Myocyte (in vitro differentiated cells): ENCODE measurements around the gene NFE2L3. TPM values are rescaled to one million over a fixed set of nuclear protein-coding genes. Genes with fewer than 3 reads are reported as not detected.
"Not testable (repeated sequence)": the region's sequence is repeated elsewhere in the genome, so short reads cannot be mapped to it uniquely, and the experiment has no call there.

Source experiments
- DNase-seq: peaks from one replicate; pipeline ENCODE4 v3.0.0-alpha.2; 2012; ENCODE audit warnings: low read depth
- total RNA-seq: library from RNA; depleted of rRNA; stranded (reverse); fragments of >200 nt; gene quantifications from 2 replicates; pipeline ENCODE4 v1.2.3, GENCODE V29; 2014

Gene NFE2L3
- total RNA-seq, 1 donor from 2014 or later = 0.88 TPM

DNA sequence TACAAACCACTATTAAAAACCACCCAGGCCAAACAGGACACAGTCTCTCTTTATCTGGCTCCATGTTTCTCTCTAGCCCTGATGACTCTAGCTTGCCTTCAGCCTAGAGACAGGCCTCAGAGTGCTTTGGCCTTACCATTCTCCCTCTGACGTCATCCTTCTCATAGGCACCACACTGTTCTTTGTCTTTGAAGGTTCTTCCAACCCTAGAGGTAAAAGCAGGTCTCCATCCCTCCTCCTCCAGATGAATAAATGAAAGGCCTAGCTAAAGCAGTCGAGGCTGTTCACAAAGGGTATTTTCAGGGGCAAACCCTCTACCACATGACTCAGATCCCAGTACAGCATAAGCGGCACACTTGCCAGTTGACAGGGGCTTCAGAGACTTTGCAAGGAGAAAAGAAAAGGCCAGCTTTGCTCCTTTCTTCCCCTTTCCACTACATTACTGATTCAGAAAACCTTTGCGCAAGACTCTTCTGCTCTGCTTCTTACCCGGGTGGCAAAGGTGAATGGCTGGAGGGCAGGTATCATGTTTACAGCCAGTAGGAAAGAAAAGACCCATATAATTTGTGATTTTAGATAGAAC, 14.8 kb downstream of the NFE2L3 start:
- DNase-seq = no peak

- no peak for DNase-seq
Measured at GRCh38 chr7:26167303-26167934, 15.4 kb downstream of the NFE2L3 start.

DNA sequence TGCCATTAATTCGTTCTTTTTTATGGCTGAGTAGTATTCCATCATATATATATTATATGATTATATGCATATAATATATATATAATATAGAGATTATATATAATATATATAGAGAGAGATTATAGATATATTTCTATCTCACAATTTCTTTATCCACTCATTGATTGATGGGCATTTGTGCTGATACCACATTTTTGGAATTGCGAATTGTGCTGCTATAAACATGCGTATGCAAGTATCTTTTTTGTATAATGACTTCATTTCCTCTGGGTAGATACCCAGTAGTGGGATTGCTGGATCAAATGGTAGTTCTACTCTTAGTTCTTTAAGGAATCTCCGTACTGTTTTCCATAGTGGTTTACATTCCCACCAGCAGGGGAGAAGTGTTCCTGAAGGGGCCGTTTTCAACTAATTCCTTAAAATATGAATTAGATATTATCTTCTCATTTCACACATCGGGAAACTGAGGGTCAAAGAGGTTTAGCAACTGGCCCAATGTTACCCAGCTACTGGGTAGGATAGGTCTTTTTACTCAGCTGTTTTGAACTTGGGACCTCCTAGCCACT, 16.5 kb downstream of the NFE2L3 start:
- no peak for DNase-seq

DNA sequence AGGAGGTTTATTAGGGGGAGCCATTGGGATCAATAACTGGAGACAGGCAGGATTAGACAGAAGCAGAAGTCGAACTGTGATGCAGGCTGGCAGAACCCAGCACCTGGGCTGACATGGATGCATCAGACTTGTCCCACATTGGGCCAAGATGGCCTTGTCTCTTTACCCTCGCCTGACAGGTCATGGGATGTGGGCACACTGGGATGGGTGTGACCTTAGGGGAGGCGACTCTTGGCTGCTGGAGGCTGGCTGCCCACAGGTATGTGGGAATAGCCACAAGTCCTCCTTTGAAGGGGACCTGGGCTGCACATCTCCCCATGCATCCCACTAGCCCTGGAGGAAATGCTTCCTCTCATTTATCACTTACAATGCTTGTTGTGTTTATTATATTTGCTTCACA, 17.3 kb downstream of the NFE2L3 start:
- no peak for DNase-seq

GRCh38 chr7:26170663-26171062, 18.7 kb downstream of the NFE2L3 start:
- no peak for DNase-seq

GRCh38 chr7:26171601-26172000, 19.6 kb downstream of the NFE2L3 start:
- DNase-seq = no peak

DNA sequence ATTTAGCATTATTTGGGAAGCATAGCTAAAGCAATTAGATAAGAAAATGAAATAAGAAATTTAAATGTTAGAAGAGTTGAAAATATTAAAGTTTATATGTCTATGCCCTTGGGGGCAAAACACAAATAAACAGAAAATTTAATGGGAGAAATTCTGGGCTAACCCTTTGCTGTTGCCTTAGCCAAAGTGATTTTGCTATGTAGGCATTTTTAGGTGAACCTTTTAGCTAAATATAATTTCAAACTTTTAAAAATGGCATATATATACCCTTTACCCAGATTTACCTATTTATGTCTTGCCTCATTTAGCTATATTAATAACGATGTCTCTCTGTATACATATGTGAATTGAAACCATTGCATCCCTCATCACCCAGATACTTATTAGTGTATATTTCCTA, 20.1 kb downstream of the NFE2L3 start:
- no peak for DNase-seq

DNA sequence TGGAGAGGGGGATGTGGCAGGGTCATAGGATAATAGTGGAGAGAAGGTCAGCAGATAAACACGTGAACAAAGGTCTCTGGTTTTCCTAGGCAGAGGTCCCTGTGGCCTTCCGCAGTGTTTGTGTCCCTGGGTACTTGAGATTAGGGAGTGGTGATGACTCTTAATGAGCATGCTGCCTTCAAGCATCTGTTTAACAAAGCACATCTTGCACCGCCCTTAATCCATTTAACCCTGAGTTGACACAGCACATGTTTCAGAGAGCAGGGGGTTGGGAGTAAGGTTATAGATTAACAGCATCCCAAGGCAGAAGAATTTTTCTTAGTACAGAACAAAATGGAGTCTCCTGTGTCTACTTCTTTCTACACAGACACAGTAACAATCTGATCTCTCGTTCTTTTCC, 23.9 kb downstream of the NFE2L3 start:
- DNase-seq = not testable (repeated sequence)

GRCh38 chr7:26176696-26177095, 24.7 kb downstream of the NFE2L3 start:
- not testable (repeated sequence) for DNase-seq

DNA sequence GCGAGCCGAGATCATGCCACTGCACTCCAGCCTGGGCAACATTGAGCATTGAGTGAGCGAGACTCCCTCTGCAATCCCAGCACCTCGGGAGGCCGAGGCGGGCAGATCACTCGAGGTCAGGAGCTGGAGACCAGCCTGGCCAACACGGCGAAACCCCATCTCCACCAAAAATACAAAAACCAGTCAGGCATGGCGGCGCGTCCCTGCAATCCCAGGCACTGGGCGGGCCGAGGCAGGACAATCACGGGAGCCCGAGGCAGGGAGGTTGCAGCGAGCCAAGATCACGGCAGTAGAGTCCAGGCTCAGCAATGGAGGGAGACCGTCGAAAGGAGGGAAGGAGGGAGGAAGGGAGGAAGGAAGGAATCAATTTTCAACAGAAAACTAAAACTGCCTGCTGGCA, 25.3 kb downstream of the NFE2L3 start:
- DNase-seq = not testable (repeated sequence)

DNA sequence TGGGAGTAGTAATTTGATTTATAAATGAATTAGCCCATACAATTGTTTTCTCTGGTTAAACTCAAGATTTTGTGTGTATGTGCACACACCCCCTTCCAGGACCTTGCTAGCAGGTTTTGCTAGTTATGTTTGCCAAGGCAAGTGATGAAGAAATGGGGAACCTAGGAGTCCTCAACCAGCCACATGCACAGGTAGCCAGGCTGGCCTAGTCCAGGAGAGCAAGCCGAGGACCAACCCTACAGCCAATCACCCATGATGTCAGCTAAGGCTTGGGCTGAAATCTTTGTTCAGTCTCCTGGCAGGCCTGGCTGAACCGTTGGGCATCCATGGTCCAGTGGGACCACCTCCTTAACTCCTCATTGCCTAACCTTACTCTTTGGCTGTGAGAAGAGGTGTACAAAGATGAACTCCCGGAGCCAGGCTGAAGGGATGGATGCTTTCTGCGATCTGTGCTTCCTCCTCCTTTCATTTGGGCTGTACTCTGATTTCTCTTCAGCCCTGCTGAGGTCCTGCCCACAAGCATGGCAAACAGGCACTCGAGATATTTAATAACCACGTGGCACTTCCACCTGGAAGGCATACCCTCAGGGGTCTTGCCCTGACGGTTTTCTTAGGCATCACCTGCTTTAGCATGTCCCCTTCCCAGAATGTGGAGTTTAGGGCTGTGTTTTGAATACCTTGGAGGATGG, 26.4 kb downstream of the NFE2L3 start:
- no peak for DNase-seq

DNA sequence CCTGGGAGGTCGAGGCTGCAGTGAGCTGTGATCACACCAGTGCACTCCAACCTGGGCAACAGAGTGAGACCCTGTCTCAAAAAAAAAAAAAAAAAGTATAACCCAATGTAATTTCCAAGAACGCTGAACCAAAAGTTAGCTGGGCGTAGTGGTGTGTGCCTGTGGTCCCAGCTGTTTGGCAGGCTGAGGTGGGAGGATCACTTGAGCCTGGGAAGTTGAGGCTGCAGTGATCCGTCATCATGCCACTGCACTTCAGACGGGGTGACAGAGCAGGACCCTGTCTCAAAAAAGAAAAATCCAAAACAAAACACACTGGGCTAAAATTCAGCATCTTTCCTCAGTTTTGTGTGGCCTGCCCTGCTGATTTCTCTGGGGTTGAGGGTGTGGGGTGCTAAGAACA, 27.4 kb downstream of the NFE2L3 start:
- no peak for DNase-seq

DNA sequence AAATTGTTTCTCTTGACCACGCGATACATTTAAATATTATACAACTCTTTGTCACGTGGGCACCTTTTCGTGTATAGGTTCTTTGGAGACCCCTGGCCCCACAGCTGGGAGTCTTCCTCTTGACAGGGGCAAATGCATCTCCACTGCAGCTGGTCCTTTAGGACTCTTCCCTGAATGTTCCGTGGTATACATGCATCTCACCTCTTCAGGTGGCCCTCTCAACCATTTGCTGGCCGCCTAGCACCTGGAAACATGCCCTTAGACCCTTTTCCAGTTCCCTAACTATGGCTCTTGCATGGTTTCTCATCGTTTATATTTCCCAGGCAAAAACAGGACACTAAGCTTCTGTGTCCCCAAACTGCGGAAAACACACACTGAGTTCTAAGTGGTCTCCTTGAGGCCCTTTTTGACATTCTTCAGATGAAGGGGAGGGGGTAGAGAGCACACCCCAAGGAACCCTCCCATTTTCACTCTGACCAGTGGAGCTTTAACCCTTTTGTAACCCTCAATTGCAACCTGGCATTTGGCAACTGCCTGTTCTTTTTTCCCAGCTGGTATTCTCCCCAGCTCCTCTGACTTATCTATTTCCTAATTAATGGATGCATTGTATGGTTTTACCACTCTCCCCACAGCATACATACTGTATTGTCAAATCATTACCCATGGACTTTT, 28.0 kb downstream of the NFE2L3 start:
- DNase-seq = no peak

DNA sequence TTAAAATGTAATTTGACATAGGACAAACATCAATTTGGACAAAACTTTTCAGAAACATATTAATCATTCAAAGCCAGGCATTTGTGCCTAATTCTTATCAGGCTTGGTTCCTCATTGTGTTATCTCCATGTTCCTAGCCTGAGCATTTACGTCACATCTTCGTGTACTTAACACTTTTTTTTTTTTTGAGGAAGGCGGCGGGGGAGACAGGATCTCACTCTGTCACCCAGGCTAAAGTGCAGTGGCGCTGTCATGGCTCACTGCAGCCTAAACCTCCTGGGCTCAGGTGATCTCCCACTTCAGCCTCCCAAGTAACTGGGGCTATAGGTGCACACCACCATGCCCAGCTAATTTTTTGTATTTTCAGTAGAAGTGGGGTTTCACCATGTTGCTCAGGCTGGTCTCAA, 28.8 kb downstream of the NFE2L3 start:
- no peak for DNase-seq

GRCh38 chr7:26181474-26182227, 29.7 kb downstream of the NFE2L3 start:
- no peak for DNase-seq

DNA sequence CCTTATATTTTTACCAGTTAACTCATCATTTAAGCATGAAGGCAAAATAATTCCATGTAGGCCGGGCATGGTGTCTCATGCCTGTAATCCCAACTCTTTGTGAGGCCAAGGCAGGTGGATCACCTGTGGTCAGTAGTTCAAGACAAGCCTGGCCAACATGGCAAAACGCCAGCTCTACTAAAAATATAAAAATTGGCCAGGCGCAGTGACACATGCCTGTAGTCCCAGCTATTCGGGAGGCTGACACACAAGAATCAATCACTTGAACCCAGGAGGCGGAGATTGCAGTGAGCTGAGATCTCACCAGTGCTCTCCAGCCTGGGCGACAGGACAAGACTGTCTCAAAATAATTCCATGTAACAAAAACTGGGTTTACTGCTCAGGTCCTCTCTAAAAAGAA, 30.3 kb downstream of the NFE2L3 start:
- peak; percentile 56 for DNase-seq

- DNase-seq = no peak
Measured at GRCh38 chr7:26182706-26183105, 30.7 kb downstream of the NFE2L3 start.

DNA sequence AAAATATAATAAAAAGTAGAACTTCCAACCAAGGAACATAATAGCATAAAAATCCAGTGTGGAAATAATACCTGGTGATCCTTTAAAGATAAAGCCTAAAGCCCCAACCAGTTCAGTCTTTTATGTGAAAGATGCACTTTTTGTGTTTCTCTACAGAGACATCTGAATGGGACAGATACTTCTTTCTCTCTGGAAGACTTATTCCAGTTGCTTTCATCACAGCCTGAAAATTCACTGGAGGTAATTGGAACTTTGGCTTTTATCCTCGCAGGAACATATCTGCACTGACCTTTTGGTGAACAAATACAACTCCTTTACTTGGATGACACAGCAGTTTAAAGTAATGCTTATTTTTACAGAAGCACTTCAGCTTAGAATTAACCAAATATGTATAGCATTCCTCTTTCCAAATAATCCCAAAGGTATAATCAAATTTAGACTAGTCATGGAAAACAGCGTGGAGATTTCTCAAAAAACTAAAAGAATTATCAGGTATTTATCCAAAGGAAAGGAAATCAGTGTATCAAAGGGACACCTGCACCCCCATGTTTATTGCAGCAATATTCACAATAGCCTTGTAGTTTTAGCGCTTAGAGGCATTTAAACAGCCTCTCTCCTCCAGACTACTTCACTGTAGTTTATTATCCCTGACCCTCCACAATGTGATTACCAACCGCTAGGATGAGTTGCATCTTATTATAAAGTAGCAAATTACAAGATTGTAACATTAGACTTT, 31.7 kb downstream of the NFE2L3 start:
- DNase-seq = no peak

DNA sequence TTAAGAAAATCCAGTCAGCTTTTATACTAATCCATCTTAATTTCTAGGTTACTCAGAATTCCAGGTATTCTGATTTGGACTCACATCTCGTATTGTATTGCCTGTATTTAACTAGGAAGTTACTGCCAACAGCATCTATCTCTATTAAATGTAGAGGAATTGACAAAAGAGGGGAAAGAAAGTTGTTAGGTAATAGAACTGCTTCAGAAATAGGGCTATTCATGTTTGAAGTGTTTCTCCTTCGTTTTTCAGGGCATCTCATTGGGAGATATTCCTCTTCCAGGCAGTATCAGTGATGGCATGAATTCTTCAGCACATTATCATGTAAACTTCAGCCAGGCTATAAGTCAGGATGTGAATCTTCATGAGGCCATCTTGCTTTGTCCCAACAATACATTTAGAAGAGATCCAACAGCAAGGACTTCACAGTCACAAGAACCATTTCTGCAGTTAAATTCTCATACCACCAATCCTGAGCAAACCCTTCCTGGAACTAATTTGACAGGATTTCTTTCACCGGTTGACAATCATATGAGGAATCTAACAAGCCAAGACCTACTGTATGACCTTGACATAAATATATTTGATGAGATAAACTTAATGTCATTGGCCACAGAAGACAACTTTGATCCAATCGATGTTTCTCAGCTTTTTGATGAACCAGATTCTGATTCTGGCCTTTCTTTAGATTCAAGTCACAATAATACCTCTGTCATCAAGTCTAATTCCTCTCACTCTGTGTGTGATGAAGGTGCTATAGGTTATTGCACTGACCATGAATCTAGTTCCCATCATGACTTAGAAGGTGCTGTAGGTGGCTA, 32.5 kb downstream of the NFE2L3 start:
- not testable (repeated sequence) for DNase-seq
